ENCODE data around the gene TMPRSS13.

The TMPRSS13 gene

DNA sequence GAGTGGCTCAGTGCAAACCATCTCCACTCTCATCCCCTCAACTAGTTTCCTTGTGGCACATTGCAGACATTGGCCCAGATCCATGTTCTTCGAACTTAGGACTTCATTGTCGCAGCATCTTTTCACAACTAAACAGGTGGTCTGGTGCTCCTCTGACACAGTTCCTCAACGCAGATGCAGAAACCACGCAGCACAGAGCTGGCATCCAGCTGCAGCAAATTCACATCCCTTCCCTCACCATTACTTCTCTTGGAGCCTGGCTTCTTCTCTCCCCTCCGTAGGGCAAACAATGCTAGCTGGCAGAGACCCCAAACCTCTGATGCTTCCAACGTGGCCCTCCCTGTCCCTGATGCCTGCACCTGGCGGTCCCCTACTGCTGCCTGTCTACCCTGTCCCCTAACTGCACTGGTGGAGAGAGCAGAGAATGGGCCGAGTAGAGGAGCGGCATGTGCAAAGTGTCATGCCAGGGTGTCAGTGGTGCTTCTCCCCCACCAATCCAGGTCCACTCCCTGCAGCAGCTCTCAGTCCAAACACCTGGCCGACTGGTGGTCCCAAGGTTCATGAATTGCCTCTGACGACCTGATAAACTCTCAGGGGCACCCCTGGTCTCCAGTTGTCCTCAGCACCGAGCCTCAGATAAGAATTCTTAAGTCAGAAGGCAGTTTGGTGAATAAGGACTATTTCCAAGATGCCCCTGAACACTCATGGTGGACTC lies 18.1 kb downstream of the TMPRSS13 start:
- DNase-seq, result no peak

- no peak for DNase-seq
Observed at GRCh38 chr11:117910525-117910924, 18.7 kb downstream of the TMPRSS13 start.

DNA sequence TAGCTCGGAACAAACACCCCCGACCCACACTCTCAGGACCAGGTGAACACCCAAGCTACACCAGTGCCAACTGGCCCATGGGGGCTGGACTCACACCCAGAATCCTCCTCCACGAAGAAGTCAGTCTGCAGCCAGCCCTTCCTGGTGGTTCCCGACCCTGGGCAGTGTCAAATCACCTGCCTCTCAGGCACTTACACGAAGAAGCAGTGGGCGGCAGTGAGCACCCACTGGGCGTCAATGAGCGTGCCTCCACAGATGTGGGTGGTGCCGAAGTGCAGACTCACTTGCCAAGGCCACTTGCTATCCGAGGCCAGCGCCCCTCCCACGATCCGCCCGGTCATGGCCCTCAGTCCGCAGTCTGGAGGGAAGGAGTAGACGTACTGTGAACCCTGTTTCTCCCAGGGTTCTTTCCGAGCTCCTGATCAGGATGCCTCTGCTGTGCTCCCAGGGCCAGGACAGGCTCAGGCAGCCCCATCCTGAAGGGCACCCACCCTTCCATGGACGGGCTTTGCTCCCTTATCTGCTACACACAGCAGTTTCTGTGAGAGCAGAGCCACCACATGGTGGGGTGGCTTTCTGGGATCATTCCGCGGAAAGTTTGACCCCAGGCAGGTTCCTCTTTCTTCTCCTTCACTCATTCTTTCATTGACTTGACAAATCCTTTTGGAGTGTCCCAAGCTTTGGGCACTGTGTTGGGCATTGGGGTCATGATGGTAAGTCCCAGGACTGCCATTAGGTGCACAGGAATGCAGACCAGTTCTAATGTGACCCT lies 19.4 kb downstream of the TMPRSS13 start:
- DNase-seq, result peak; percentile 68

GRCh38 chr11:117908959-117909610 lies 20.1 kb downstream of the TMPRSS13 start:
- peak; percentile 39 for DNase-seq

DNA sequence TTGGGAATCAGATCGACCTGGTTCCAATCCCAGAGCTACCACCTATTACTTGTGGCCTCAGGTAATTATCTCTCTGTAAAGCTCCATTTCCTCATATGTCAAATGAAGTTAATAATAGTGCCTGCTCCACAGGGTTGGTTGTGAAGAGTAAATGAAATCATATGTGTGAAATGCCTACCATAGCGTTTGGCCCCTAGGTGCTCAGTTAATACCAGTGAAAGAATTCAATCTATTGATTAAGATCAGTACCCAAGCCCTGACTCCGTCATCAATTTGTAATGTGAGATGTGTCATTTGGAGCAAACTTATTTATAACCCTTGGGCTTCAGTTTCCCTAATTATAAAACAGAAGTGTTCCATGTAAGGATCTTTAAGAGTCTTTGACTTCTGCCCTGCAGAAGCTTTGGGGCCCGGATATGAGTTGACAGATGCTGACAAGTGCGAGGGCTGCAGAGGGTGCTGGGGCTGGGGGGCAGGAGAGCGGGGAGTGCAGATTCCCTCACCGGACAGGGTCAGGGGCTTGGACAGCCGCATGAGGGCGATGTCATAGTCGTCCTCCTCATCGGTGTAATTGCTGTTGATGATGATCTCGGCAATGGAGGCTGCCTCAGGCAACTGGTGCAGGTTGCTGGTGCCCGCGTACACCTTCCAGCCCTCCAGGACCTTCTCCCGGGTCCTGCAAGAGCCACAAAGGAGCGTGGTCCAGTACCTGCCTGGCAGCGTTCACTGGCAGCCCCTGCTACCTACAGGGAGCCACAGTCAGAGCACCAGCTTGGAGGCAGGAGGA lies 20.9 kb downstream of the TMPRSS13 start:
- DNase-seq, result peak; percentile 10

- DNase-seq, result peak; percentile 95
Observed at GRCh38 chr11:117907276-117908108, 21.7 kb downstream of the TMPRSS13 start.

- DNase-seq, result no peak
Observed at GRCh38 chr11:117906710-117907109, 22.5 kb downstream of the TMPRSS13 start.

DNA sequence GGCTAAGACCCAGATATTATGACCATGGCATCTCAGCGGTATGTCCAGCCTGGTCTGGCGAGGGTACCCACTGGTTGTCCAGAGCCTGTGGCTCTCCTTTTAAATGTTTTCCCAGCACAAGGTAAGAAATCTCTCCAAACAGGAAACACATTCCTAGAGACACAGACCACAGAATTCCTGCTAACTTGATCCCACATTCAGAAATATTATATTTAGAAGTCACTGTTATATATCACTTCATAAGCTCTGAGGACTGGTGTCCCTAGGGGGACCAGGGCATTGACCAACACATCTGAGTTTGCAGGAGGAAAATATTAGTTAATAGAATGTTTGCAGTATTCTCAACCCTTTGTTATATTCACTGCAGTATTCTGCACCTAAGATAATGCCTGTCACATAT lies 23.1 kb downstream of the TMPRSS13 start:
- no peak for DNase-seq

GRCh38 chr11:117905524-117905923 lies 23.7 kb downstream of the TMPRSS13 start:
- no peak for DNase-seq

DNA sequence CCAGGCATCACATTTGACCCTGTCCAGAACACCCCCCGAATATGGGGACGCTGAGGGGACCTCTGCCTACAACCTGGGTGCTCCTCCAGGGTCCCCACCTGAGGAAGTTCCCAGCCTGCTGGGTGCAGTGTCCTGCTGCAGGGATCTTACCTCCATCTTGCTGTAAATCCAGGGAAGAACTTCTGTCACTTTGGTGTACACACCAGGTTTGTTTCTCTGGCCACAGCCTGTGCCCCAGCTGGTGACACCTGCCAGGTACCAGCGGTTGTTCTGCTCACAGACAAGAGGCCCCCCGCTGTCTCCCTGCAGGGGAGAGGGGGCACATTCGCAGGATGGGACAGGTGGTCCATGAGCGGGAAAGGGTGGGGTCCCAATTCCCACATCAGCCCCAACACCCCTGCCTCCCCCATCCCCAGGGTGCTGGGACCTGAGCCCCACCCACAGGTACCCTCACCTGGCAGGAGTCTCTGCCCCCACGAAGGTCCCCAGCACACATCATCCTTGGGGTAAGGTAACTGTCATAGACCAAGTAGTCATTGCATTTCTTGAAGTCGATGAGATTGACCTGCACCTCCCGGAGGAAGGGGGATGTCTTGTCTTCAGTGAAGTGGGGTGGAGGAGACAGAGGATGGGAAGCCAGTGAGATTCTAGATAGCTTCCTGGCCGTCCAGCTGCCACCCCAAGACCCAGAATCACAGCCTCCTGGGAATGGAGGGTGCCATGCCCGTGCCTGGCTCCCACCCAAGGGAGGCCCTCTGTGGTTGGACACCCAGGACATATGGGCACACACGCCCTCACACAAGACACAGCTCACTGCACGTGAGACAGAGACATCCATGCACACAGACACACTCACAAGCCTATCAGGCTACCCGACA lies 25.5 kb downstream of the TMPRSS13 start:
- DNase-seq, result no peak

- no peak for DNase-seq
Observed at GRCh38 chr11:117902001-117902845, 27.0 kb downstream of the TMPRSS13 start.

DNA sequence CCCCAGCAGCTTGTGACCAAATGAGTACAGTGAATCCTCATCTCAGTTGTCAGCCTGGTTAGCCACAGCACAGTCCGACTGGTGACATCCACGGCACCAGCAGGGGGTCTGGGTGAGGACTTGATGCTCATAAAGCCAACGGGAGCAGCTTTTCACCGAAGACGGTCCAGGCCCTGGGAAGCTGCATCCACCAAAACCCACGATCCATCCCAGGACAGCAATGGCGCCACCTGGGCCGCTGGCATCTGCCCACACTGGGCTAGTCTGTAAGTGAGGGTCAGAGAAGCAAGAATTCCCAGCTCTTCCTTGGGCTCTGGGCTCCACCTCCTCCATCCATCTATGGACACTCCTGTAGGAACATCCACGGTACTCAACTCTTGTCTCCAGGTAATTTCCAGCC lies 27.6 kb downstream of the TMPRSS13 start:
- DNase-seq, result no peak

GRCh38 chr11:117900720-117901440 lies 28.3 kb downstream of the TMPRSS13 start:
- no peak for DNase-seq

- peak; percentile 33 for DNase-seq
Observed at GRCh38 chr11:117900121-117900648, 29.0 kb downstream of the TMPRSS13 start.

- DNase-seq, result no peak
Observed at GRCh38 chr11:117898059-117898458, 31.1 kb downstream of the TMPRSS13 start.

DNA sequence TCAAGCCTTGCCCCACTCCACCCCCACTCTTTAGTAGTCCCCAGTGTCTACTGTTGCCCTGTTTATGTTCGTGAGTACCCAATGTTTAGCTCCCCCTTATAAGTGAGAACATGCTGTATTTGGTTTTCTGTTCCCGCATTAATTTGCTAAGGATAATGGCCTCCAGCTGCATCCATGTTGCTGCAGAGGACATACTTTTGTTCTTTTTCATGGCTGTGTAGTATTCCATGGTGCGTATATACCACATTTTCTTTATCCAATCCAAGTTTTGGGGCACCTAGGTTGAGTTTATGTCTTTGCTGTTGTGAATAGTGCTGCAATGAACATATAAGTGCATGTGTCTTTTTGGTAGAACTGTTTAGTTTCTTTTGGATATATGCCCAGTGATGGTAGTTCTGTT lies 36.6 kb downstream of the TMPRSS13 start:
- no peak for DNase-seq

- DNase-seq, result no peak
Observed at GRCh38 chr11:117891362-117891761, 37.8 kb downstream of the TMPRSS13 start.

GRCh38 chr11:117888139-117888566 lies 41.0 kb downstream of the TMPRSS13 start:
- DNase-seq, result no peak
